B cell (primary cell): ENCODE results near the gene RRBP1. TPM values are rescaled to one million over a fixed set of nuclear protein-coding genes. Genes with fewer than 3 reads are reported as not detected.

Experiments
- ATAC-seq: fragments of 200-7000 bp; cut with Tn5 transposase; one replicate; pipeline ENCODE4 v1.10.0; 2021; ENCODE audit warnings: low read depth, mild to moderate bottlenecking, moderate number of reproducible peaks, moderate library complexity
- CTCF ChIA-PET: fragments of 350-600 bp; sonication (Branson Sonifier 250); formaldehyde crosslinking; loops from one replicate; lab custom pipeline; 2021; ENCODE audit warnings: antibody characterized with exemption, inconsistent platforms; lab: Charles Lee
- POLR2A ChIA-PET: fragments of 350-600 bp; sonication (Branson Sonifier 250); formaldehyde crosslinking; loops from one replicate; lab custom pipeline; 2021; ENCODE audit warnings: antibody characterized with exemption; lab: Charles Lee
- DNase-seq: peaks from one replicate; pipeline ENCODE4 v3.0.0; 2013
- H2AFZ ChIP-seq: 2 replicates; pipeline ENCODE4 v1.6.1; 2012; ENCODE audit warnings: mild to moderate bottlenecking, low read depth, low read length; ENCODE audit not compliant: insufficient read depth, poor library complexity, severe bottlenecking
- H3K27ac ChIP-seq, 2 donors: 1 replicate in 1 of 2; 2 replicates in 1 of 2; pipeline ENCODE4 v1.5.1; 2012 to 2013; ENCODE audit warnings: low read length in 2 of 2, mild to moderate bottlenecking in 2 of 2, moderate library complexity in 1 of 2
- H3K27me3 ChIP-seq, 4 experiments: fragments of 200-600 bp in 1 of 4; sonication (generic) in 1 of 4; replicated peaks in 1 of 4; 1 replicate in 2 of 4; 2 replicates in 2 of 4; pipeline versions ENCODE4 v1.6.1 to v1.7.0; 2013 to 2016; ENCODE audit warnings: low read length in 3 of 4, mild to moderate bottlenecking in 2 of 4, mixed read lengths in 1 of 4, moderate library complexity in 1 of 4; ENCODE audit not compliant: insufficient read depth in 4 of 4, control insufficient read depth in 3 of 4; ENCODE audit errors: control extremely low read depth in 1 of 4
- H3K36me3 ChIP-seq, 2 experiments: replicated peaks in 1 of 2; 1 replicate in 1 of 2; 2 replicates in 1 of 2; pipeline versions ENCODE4 v1.6.1 to v1.7.1; 2013; ENCODE audit warnings: low read length in 1 of 2; ENCODE audit not compliant: insufficient read depth in 2 of 2, control insufficient read depth in 1 of 2; ENCODE audit errors: control extremely low read depth in 1 of 2, extremely low read depth in 1 of 2
- H3K4me1 ChIP-seq, 2 donors: fragments of 200-600 bp in 1 of 2; sonication (generic) in 1 of 2; 1 replicate in 1 of 2; 2 replicates in 1 of 2; pipeline versions ENCODE4 v1.5.1 to v1.6.1; 2013 to 2017; ENCODE audit warnings: low read length in 2 of 2; ENCODE audit not compliant: control insufficient read depth in 2 of 2, insufficient read depth in 2 of 2
- H3K4me2 ChIP-seq: replicated peaks from 2 replicates; pipeline ENCODE3; 2012; ENCODE audit warnings: mild to moderate bottlenecking, low read depth, low read length; ENCODE audit not compliant: poor library complexity, severe bottlenecking
- H3K4me3 ChIP-seq, 5 experiments: fragments of 200-600 bp in 1 of 5; sonication (generic) in 1 of 5; 1 replicate in 3 of 5; 2 replicates in 2 of 5; pipeline versions ENCODE4 v1.5.1 to v1.7.0; 2011 to 2016; ENCODE audit warnings: low read length in 4 of 5, mild to moderate bottlenecking in 4 of 5, low read depth in 2 of 5, control low read depth in 1 of 5, moderate library complexity in 1 of 5; ENCODE audit not compliant: insufficient read depth in 1 of 5; ENCODE audit errors: control extremely low read depth in 1 of 5, extremely low read depth in 1 of 5
- H3K79me2 ChIP-seq: fragments of 200-600 bp; sonication (generic); one replicate; pipeline ENCODE4 v1.6.0; 2016; ENCODE audit warnings: low read length; ENCODE audit not compliant: control insufficient read depth, insufficient read depth
- H3K9ac ChIP-seq: fragments of 200-600 bp; sonication (generic); 2 replicates; pipeline ENCODE4 v1.6.1; 2017; ENCODE audit warnings: mild to moderate bottlenecking, low read length, moderate library complexity
- H3K9me3 ChIP-seq, 3 donors: one replicate each; pipeline versions ENCODE4 v1.6.1 to v1.7.1; 2013; ENCODE audit warnings: low read length in 2 of 3; ENCODE audit not compliant: control insufficient read depth in 2 of 3, insufficient read depth in 1 of 3; ENCODE audit errors: control extremely low read depth in 1 of 3
- H4K20me1 ChIP-seq: 2 replicates; pipeline ENCODE4 v1.6.0; 2012; ENCODE audit warnings: mild to moderate bottlenecking, low read length; ENCODE audit not compliant: insufficient read depth, control insufficient read depth, poor library complexity, severe bottlenecking
- H3K27ac Mint-ChIP-seq: one replicate; pipeline ENCODE4 v1.8.0; 2021; ENCODE audit warnings: mixed read lengths
- H3K27me3 Mint-ChIP-seq: one replicate; pipeline ENCODE4 v1.8.0; 2021; ENCODE audit warnings: mixed read lengths
- H3K4me1 Mint-ChIP-seq: one replicate; pipeline ENCODE4 v1.8.0; 2021; ENCODE audit warnings: mixed read lengths
- H3K4me3 Mint-ChIP-seq: one replicate; pipeline ENCODE4 v1.8.0; 2021; ENCODE audit warnings: mixed read lengths
- H3K9me3 Mint-ChIP-seq: one replicate; pipeline ENCODE4 v1.8.0; 2022; ENCODE audit warnings: mixed read lengths; ENCODE audit not compliant: insufficient read depth
- CTCF ChIP-seq: fragments of 200-600 bp; IDR thresholded peaks from one replicate; pipeline ENCODE4 v1.8.0; 2022; ENCODE audit warnings: antibody characterized with exemption, mild to moderate bottlenecking
- EZH2 ChIP-seq: IDR thresholded peaks from 2 replicates; pipeline ENCODE4 v1.6.1; 2012; ENCODE audit warnings: borderline replicate concordance, low read depth, mild to moderate bottlenecking, moderate library complexity, low read length; ENCODE audit not compliant: insufficient read depth, poor library complexity, severe bottlenecking
- WGBS: methylation state at CpG from one replicate; pipeline ENCODE4 v1.1.5; 2013; ENCODE audit warnings: missing lambda C conversion rate; ENCODE audit not compliant: insufficient coverage; 5-methylcytosine and 5-hydroxymethylcytosine counted together
- intact Hi-C: fragments of 100-400 bp; cut with micrococcal nuclease; formaldehyde crosslinking; loops from one replicate; pipeline ENCODE4 v1.10.0; 2022
- polyA plus RNA-seq: library from polyadenylated mRNA; depleted of rRNA; stranded (reverse); fragments of >200 nt; gene quantifications from 2 replicates; pipeline ENCODE4 v1.2.3, GENCODE V29; 2012
- total RNA-seq, 2 donors: library from RNA; stranded (reverse); fragments of 120-200 nt in 1 of 2; gene quantifications; 1 replicate in 1 of 2; 2 replicates in 1 of 2; pipeline versions ENCODE4 v1.2.3 to v1.2.4, GENCODE V29; 2013 to 2022

The RRBP1 gene
- total and polyA plus RNA-seq, 2 donors (not counting 1 experiment from before 2014, with no cell fraction given), result 10.9 to 27.5 TPM

DNA sequence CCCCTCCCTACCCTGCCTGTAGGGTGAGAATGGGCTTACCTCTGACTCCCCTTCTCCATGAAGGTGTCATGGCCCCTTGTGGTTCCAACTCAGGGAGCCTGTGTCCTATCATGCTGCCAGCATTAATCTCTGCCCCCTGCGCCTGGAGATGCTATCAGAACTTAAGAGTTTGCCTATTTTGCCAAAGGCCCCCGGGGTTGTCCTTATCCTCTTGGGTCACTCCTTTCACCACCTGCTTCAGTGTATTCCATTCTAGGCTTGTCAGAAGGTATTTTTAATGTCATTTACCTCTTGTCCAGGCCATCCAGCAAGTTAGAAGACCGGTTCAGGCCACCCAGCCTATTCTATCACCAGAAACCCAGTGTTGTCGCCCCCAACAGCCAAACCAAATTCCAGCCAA lies 10.5 kb downstream of the RRBP1 start:
- H3K27me3 Mint-ChIP-seq, result no peaks in the 10 kb centered on the region
- H2AFZ ChIP-seq, result no peak overlapping the region
- ChIA-PET CTCF (no interaction called here), POLR2A (no interaction called here)
- H4K20me1 ChIP-seq, result peaks cover 19% of the 10 kb centered on the region
- no peak overlapping the region for H3K4me3 Mint-ChIP-seq
- H3K27ac ChIP-seq, result no peak overlapping the region
- intact Hi-C loops, result no loop called here
- peaks cover 11% of the 10 kb centered on the region for H3K4me1 Mint-ChIP-seq
- no peaks in the 10 kb centered on the region for H3K27me3 ChIP-seq
- no peaks in the 10 kb centered on the region for H3K9me3 ChIP-seq
- no peaks in the 10 kb centered on the region for H3K9me3 Mint-ChIP-seq
- H3K36me3 ChIP-seq, result no peaks in the 10 kb centered on the region
- peaks cover 0 to 6% of the 10 kb centered on the region in 2 donors for H3K4me1 ChIP-seq
- H3K27ac Mint-ChIP-seq, result no peak overlapping the region
- H3K4me2 ChIP-seq, result no peak overlapping the region
- H3K79me2 ChIP-seq, result peaks cover 48% of the 10 kb centered on the region
- H3K9ac ChIP-seq, result no peak overlapping the region
- no peak for DNase-seq
- H3K4me3 ChIP-seq, result no peak overlapping the region
- WGBS, result 100% methylated on average over 2 of the region's 4 CpGs
- ATAC-seq, result no peak
- TF ChIP-seq EZH2 (no peak), CTCF (no peak)

- Histone ChIP-seq H3K36me3 (no peaks in the 10 kb centered on the region), H3K9ac (no peak overlapping the region), H2AFZ (no peak overlapping the region), H4K20me1 (peaks cover 19% of the 10 kb centered on the region), H3K4me1 (peaks cover 0 to 6% of the 10 kb centered on the region in 2 donors), H3K27ac (no peak overlapping the region), H3K4me2 (no peak overlapping the region), H3K4me3 (no peak overlapping the region), H3K9me3 (no peaks in the 10 kb centered on the region), H3K27me3 (no peaks in the 10 kb centered on the region), H3K79me2 (peaks cover 43% of the 10 kb centered on the region)
- Mint-ChIP-seq H3K27me3 (no peaks in the 10 kb centered on the region), H3K27ac (no peak overlapping the region), H3K9me3 (no peaks in the 10 kb centered on the region), H3K4me3 (no peak overlapping the region), H3K4me1 (peaks cover 11% of the 10 kb centered on the region)
- DNase-seq, result no peak
- CTCF ChIA-PET, result no interaction called here
- intact Hi-C loops, result no loop called here
- WGBS, result no CpG with 5 or more reads among the region's 1 CpG
- ATAC-seq, result no peak
- POLR2A ChIA-PET, result no interaction called here
- TF ChIP-seq CTCF (no peak), EZH2 (no peak)
Observed at GRCh38 chr20:17671011-17671410, 11.0 kb downstream of the RRBP1 start.
